HEK293 (cell line): Measurements from ENCODE around the gene XRN1.
"Not testable (repeated sequence)": the region's sequence is repeated elsewhere in the genome, so short reads cannot be mapped to it uniquely, and the experiment has no call there.

ENCODE experiments used
- CTCF ChIA-PET: fragments of 350-600 bp; formaldehyde crosslinking; extraction: SDS; loops from one replicate; lab custom pipeline; 2021; ENCODE audit warnings: antibody characterized with exemption; lab: Yijun Ruan, JAX
- POLR2A ChIA-PET: fragments of 300-600 bp; formaldehyde crosslinking; extraction: SDS; loops from one replicate; lab custom pipeline; 2020; ENCODE audit warnings: antibody characterized with exemption, inconsistent platforms; lab: Yijun Ruan, JAX
- H3K27ac ChIP-seq: fragments of 200-500 bp; sonication (Bioruptor generic); 2 replicates; pipeline ENCODE4 v1.5.1; 2014; ENCODE audit warnings: low read depth, low read length, control low read depth, inconsistent platforms; ENCODE audit errors: extremely low read depth
- H3K36me3 ChIP-seq, 2 experiments: fragments of 200-500 bp in 1 of 2; sonication (Bioruptor generic) in 1 of 2; 1 replicate in 1 of 2; 2 replicates in 1 of 2; pipeline ENCODE4 v1.5.1; 2014 to 2017; ENCODE audit warnings: inconsistent platforms in 2 of 2, low read length in 2 of 2; ENCODE audit not compliant: control insufficient read depth in 2 of 2, insufficient read depth in 1 of 2
- H3K4me1 ChIP-seq: fragments of 200-500 bp; sonication (Bioruptor generic); 2 replicates; pipeline ENCODE4 v1.5.1; 2014; ENCODE audit warnings: mild to moderate bottlenecking, low read length, inconsistent platforms; ENCODE audit not compliant: control insufficient read depth, insufficient read depth
- H3K4me3 ChIP-seq: 2 replicates; pipeline ENCODE4 v1.5.1; 2011; ENCODE audit warnings: low read depth, mild to moderate bottlenecking, control low read depth, low read length, moderate library complexity
- H3K9me3 ChIP-seq: fragments of 200-500 bp; sonication (Bioruptor generic); 2 replicates; pipeline ENCODE4 v1.5.1; 2014; ENCODE audit warnings: low read depth, low read length, inconsistent platforms; ENCODE audit not compliant: control insufficient read depth, insufficient read depth
- GLI2 ChIP-seq: fragments of 450-650 bp; formaldehyde crosslinking; IDR thresholded peaks from 2 replicates; pipeline ENCODE4; 2017; ENCODE audit warnings: missing biosample characterization, missing genetic modification characterization, low read depth, borderline replicate concordance
- KLF1 ChIP-seq: fragments of 450-650 bp; formaldehyde crosslinking; IDR thresholded peaks from 2 replicates; pipeline ENCODE4 v1.5.1; 2016; ENCODE audit warnings: missing biosample characterization, missing genetic modification characterization
- KLF16 ChIP-seq: fragments of 450-650 bp; formaldehyde crosslinking; IDR thresholded peaks from 2 replicates; pipeline ENCODE4 v1.5.1; 2017; ENCODE audit warnings: missing biosample characterization, missing genetic modification characterization
- KLF7 ChIP-seq: fragments of 450-650 bp; formaldehyde crosslinking; IDR thresholded peaks from 2 replicates; pipeline ENCODE4 v1.5.1; 2016; ENCODE audit warnings: missing biosample characterization, missing genetic modification characterization, borderline replicate concordance
- KLF8 ChIP-seq: fragments of 450-650 bp; formaldehyde crosslinking; IDR thresholded peaks from 2 replicates; pipeline ENCODE4 v1.5.1; 2016; ENCODE audit warnings: missing biosample characterization, missing genetic modification characterization
- PRDM1 ChIP-seq: fragments of 450-650 bp; formaldehyde crosslinking; IDR thresholded peaks from 2 replicates; pipeline ENCODE4; 2016; ENCODE audit warnings: missing biosample characterization, missing genetic modification characterization
- ZBTB48 ChIP-seq: fragments of 450-650 bp; formaldehyde crosslinking; IDR thresholded peaks from 2 replicates; pipeline ENCODE4 v1.5.1; 2016; ENCODE audit warnings: missing biosample characterization, missing genetic modification characterization
- ZNF121 ChIP-seq: fragments of 450-650 bp; formaldehyde crosslinking; IDR thresholded peaks from 2 replicates; pipeline ENCODE4 v1.5.1; 2016; ENCODE audit warnings: missing biosample characterization, missing genetic modification characterization
- ZNF221 ChIP-seq: fragments of 450-650 bp; formaldehyde crosslinking; IDR thresholded peaks from 2 replicates; pipeline ENCODE4 v1.5.1; 2017; ENCODE audit warnings: missing biosample characterization, missing genetic modification characterization, borderline replicate concordance
- ZNF366 ChIP-seq: fragments of 450-650 bp; formaldehyde crosslinking; conservative IDR thresholded peaks from 2 replicates; pipeline ENCODE4 v1.5.1; 2016; ENCODE audit warnings: missing biosample characterization, missing genetic modification characterization
- ZNF596 ChIP-seq: fragments of 450-650 bp; IDR thresholded peaks from 2 replicates; pipeline ENCODE4 v1.5.0; 2018; ENCODE audit warnings: missing biosample characterization, mild to moderate bottlenecking, missing genetic modification characterization, moderate library complexity
- ZNF626 ChIP-seq: fragments of 450-650 bp; sonication (Bioruptor Pico); formaldehyde crosslinking; IDR thresholded peaks from 2 replicates; pipeline ENCODE4 v1.5.1; 2018; ENCODE audit warnings: missing biosample characterization, missing genetic modification characterization, inconsistent platforms
- ZNF843 ChIP-seq: fragments of 450-650 bp; formaldehyde crosslinking; IDR thresholded peaks from 2 replicates; pipeline ENCODE4 v1.5.1; 2016; ENCODE audit warnings: missing biosample characterization, missing genetic modification characterization
- ZSCAN16 ChIP-seq: fragments of 450-650 bp; formaldehyde crosslinking; IDR thresholded peaks from 2 replicates; pipeline ENCODE4 v1.5.1; 2016; ENCODE audit warnings: missing biosample characterization, missing genetic modification characterization
- ZSCAN5A ChIP-seq: fragments of 450-650 bp; formaldehyde crosslinking; IDR thresholded peaks from 2 replicates; pipeline ENCODE4 v1.5.1; 2016; ENCODE audit warnings: missing biosample characterization, missing genetic modification characterization
- TF ChIP-seq, protein P1 (sequence below): fragments of 450-650 bp; IDR thresholded peaks from 2 replicates; pipeline ENCODE4 v1.5.1; 2018; ENCODE audit warnings: missing biosample characterization, missing genetic modification characterization
- TF ChIP-seq, protein P2 (sequence below): fragments of 450-650 bp; formaldehyde crosslinking; IDR thresholded peaks from 2 replicates; pipeline ENCODE4 v1.5.1; 2016; ENCODE audit warnings: missing biosample characterization, missing genetic modification characterization

The XRN1 gene

DNA sequence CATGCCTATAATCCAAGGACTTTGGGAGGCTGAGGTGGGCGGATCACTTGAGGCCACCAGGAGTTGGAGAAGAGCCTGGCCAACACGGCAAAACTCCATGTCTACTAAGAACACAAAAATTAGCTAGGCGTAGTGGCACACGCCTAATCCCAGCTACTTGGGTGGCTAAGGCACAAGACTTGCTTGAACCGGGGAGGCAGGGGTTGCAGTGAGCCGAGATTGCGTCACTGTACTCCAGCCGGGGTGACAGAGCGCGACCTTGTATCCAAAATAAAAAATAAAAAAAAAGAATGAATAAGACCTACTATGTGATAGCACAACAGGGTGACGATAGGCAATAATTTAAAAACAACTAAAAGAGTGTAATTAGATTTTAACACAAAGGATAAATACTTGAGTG lies 3.5 kb downstream of the XRN1 start:
- CTCF ChIA-PET: no interaction called here

GRCh38 chr3:142443060-142443459 lies 4.8 kb downstream of the XRN1 start:
- POLR2A ChIA-PET, H3K27ac ChIP-seq, H3K4me1 ChIP-seq: not testable (repeated sequence)

More for the DNA sequence above, 3.5 kb downstream of the XRN1 start:
- TF ChIP-seq ZBTB48 (no peak), PRDM1 (tag by site-specific recombination) (no peak)
- H3K9me3 ChIP-seq: no peaks in the 10 kb centered on the region
- no peak overlapping the region for H3K4me3 ChIP-seq
- no peaks in the 10 kb centered on the region for H3K36me3 ChIP-seq
- no peaks in the 10 kb centered on the region; the same call in 1 of the 2 replicates for H3K4me1 ChIP-seq
- no peak overlapping the region for H3K27ac ChIP-seq
- POLR2A ChIA-PET: no interaction called here

DNA sequence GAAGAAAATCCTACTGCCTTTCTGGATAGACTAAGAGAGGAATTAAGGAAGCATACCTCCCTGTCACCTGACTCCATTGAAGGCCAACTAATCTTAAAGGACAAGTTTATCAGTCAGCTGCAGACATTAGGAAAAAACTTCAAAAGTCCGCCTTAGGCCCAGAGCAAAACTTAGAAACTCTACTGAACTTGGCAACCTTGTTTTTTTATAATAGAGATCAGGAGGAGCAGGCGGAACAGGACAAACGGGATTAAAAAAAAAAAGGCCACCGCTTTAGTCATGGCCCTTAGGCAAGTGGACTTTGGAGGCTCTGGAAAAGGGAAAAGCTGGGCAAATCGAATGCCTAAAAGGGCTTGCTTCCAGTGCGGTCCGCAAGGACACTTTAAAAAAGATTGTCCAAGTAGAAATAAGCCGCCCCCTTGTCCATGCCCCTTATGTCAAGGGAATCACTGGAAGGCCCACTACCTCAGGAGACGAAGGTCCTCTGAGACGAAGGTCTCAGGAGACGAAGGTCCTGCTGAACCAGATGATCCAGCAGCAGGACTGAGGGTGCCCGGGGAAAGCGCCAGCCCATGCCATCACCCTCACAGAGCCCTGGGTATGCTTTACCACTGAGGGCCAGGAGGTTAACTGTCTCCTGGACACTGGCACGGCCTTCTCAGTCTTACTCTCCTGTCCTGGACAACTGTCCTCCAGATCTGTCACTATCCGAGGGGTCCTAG lies 8.2 kb downstream of the XRN1 start:
- POLR2A ChIA-PET, H3K4me1 ChIP-seq, H3K4me3 ChIP-seq, CTCF ChIA-PET, H3K9me3 ChIP-seq, H3K36me3 ChIP-seq, H3K27ac ChIP-seq: not testable (repeated sequence)

More at GRCh38 chr3:142443060-142443459, 4.8 kb downstream of the XRN1 start:
- not testable (repeated sequence) for H3K9me3 ChIP-seq, H3K36me3 ChIP-seq, H3K4me3 ChIP-seq
- CTCF ChIA-PET: interaction anchor here (0.7 kb wide), 1 partner anchor 983 kb away, joined by 4 read pairs; no protein-coding TSS in a partner anchor

DNA sequence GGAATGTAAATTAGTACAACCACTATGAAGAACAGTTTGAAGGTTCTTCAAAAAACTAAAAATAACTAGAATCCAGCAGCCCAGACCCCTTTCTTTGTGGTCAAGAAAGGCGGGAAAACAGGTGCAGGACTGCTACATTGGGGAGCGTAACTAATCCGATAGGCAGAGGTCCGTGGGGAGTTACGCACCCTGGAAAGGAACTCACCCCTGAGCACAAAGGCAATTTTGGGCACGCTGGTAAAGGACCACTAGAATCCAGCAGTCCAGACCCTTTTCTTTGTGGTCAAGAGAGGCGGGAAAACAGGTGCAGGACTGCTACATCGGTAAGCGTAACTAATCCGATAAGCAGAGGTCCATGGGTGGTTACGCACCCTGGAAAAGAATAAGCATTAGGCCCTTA lies 9.7 kb downstream of the XRN1 start:
- POLR2A ChIA-PET, H3K4me3 ChIP-seq, H3K27ac ChIP-seq, H3K36me3 ChIP-seq, H3K9me3 ChIP-seq, H3K4me1 ChIP-seq: not testable (repeated sequence)
- CTCF ChIA-PET: interaction anchor here (0.6 kb wide), 1 partner anchor 17 kb away, joined by 5 read pairs; no protein-coding TSS in a partner anchor

DNA sequence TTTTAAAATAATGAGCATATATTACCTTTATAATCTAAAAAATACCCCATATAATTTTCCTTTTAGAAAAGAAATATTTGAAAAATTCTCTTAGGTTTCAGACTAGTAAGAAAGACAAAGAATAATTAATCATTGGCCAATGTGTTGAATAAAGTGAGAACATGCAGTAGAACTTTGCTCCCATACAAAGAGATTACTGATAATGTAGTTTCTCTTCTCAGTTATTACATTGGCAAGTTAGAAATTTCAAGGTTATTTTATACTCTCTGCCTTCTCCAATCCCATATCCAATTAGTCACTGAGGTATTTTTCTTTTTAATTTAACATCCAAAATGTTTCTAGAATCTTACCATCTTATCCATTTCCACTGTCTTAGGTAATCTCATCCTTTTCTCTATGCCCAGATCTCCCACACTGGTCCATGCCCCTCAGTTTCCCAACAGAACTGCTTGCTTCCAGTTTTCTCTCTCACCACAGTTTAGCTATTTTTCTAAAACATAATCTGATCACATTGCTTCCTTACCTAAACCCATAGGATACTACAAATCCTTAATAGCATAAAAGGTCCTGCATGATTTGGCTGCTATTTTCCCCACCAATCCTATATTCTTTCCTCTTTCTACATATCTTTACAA lies 10.8 kb downstream of the XRN1 start:
- H3K27ac ChIP-seq: no peak overlapping the region
- TF ChIP-seq ZNF843: no peak
- no peak for TF ChIP-seq GLI2 (tag by site-specific recombination)
- TF ChIP-seq KLF8 (tag by site-specific recombination): no peak
- TF ChIP-seq, protein P1, sequence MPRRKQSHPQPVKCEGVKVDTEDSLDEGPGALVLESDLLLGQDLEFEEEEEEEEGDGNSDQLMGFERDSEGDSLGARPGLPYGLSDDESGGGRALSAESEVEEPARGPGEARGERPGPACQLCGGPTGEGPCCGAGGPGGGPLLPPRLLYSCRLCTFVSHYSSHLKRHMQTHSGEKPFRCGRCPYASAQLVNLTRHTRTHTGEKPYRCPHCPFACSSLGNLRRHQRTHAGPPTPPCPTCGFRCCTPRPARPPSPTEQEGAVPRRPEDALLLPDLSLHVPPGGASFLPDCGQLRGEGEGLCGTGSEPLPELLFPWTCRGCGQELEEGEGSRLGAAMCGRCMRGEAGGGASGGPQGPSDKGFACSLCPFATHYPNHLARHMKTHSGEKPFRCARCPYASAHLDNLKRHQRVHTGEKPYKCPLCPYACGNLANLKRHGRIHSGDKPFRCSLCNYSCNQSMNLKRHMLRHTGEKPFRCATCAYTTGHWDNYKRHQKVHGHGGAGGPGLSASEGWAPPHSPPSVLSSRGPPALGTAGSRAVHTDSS (tag by site-specific recombination): no peak
- no peak for TF ChIP-seq ZNF366 (tag by site-specific recombination)
- no peak for TF ChIP-seq ZSCAN5A (tag by site-specific recombination)
- no peak for TF ChIP-seq ZBTB48
- no peak for TF ChIP-seq ZNF221 (tag by site-specific recombination)
- TF ChIP-seq KLF7: no peak
- no peak for TF ChIP-seq ZNF121
- TF ChIP-seq ZSCAN16 (tag by site-specific recombination): no peak
- TF ChIP-seq KLF16 (tag by site-specific recombination): no peak
- TF ChIP-seq, protein P2, sequence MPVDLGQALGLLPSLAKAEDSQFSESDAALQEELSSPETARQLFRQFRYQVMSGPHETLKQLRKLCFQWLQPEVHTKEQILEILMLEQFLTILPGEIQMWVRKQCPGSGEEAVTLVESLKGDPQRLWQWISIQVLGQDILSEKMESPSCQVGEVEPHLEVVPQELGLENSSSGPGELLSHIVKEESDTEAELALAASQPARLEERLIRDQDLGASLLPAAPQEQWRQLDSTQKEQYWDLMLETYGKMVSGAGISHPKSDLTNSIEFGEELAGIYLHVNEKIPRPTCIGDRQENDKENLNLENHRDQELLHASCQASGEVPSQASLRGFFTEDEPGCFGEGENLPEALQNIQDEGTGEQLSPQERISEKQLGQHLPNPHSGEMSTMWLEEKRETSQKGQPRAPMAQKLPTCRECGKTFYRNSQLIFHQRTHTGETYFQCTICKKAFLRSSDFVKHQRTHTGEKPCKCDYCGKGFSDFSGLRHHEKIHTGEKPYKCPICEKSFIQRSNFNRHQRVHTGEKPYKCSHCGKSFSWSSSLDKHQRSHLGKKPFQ (tag by site-specific recombination): no peak
- TF ChIP-seq ZNF626 (tag by site-specific recombination): no peak
- TF ChIP-seq KLF1 (tag by site-specific recombination): no peak
- no peak for TF ChIP-seq ZNF596 (tag by site-specific recombination)
- POLR2A ChIA-PET: no interaction called here
- CTCF ChIA-PET: no interaction called here
- no peaks in the 10 kb centered on the region for H3K9me3 ChIP-seq
- H3K36me3 ChIP-seq: peaks cover 0 to 6% of the 10 kb centered on the region in 2 experiments; a peak in 1 of 3 replicates
- H3K4me1 ChIP-seq: no peaks in the 10 kb centered on the region
- no peak overlapping the region for H3K4me3 ChIP-seq
